RCC 7860 (cell line): ENCODE results near the gene KMT5B.

Source experiments
- DNase-seq: peaks from one replicate; pipeline ENCODE4 v3.0.0-alpha.2; 2015; ENCODE audit warnings: low spot score
- FAIRE-seq: peaks from 2 replicates; lab custom pipeline; 2012; peaks lifted over from hg19 to GRCh38; lab: Jason Lieb, UNC

Gene KMT5B

GRCh38 chr11:68189082-68189481, 24.0 kb downstream of the KMT5B start:
- DNase-seq: no peak
- FAIRE-seq: no peak

- DNase-seq: no peak
- FAIRE-seq: no peak
Measured at GRCh38 chr11:68186061-68186460, 27.0 kb downstream of the KMT5B start.

DNA sequence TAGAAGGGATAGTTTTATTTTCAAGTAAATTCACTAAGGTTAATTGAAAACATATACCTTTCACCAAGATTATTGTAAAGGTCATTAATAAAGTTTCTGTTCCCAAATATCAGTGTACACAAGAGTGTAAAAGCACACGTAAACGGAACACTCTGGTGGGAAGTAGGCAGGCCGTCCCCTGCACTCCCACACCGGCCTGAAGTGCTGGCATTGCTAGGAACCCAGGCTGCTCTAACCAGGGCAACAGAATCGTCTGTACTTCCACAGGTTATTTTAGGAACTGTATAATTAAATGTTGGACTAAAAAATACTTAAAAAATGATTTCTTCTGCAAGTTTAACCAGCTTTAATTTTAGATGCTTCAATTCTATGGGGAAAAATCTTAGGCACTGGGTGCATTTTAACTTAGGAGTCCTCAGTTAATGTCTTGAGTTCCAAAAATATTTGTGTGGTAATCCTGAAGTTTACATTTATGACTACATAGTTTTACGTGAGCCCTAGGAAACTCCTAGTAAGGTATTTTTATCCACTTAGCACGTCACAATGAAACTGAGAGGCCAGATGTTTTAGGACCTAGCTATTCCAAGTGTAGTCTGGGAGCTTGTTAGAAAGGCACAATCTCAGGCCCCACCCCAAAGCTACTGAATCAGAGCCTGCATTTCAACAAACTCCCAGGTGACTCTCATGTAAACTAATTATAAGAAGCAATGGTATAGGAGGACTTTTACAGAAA, 31.2 kb downstream of the KMT5B start:
- FAIRE-seq (no peak), DNase-seq (no peak)

GRCh38 chr11:68179847-68180246, 33.2 kb downstream of the KMT5B start:
- DNase-seq (no peak), FAIRE-seq (no peak)

- DNase-seq (no peak), FAIRE-seq (no peak)
Measured at GRCh38 chr11:68177877-68178276, 35.2 kb downstream of the KMT5B start.

DNA sequence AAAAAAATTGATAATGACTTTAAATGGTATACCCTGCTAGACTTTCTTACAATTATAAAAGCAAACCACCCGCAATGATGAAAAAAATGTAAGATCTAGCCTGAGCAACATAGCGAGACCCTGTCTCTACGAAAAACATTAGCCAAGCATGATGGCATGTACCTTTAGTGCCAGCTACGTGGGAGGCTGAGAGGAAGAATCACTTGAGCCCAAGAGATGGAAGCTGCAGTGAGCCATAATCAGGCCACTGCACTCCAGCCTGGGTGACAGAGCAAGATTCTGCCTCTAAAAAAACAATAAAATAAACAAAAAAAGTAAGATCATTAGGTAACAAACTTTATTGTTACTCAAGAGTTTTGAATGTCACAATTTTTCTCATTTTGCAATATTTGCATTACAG, 39.2 kb downstream of the KMT5B start:
- FAIRE-seq (no peak), DNase-seq (no peak)

DNA sequence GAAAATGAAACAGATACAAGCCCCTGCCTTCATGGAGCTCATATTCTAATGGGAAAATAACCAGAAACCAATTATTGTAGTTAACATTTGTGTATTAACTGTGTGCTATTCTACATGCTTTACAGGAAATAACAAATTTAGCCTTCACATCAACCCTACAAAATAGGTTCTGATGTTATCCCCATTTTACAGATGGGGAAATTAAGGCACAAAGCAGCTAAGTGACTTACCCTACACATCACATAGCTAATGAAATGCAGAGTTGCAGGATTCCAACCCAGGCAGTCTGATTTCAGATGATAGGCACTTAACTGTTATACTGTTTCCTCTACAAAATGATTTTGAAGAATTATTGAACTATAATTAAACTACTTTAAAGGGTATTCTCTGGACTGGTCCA, 43.7 kb downstream of the KMT5B start:
- FAIRE-seq (no peak), DNase-seq (no peak)

- no peak for DNase-seq
- FAIRE-seq: no peak
Measured at GRCh38 chr11:68168694-68169093, 44.4 kb downstream of the KMT5B start.

DNA sequence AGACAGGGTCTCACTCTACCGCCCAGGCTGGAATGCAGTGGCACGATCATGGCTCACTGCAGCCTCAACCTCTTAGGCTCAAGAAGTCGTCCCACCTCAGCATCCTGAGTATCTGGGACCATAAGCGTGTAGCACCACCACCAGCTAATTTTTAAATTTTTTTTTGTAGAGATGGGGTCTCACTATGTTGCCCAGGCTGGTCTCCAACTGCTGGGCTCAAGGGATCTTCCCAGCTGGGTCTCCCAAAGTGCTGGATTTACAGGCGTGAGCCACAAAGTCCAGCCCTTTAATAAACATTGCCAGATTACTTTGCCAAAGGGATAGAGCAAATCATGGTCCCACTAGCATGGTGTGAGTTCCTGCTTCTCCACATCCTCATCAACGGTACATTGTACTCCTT, 45.6 kb downstream of the KMT5B start:
- no peak for DNase-seq
- no peak for FAIRE-seq

DNA sequence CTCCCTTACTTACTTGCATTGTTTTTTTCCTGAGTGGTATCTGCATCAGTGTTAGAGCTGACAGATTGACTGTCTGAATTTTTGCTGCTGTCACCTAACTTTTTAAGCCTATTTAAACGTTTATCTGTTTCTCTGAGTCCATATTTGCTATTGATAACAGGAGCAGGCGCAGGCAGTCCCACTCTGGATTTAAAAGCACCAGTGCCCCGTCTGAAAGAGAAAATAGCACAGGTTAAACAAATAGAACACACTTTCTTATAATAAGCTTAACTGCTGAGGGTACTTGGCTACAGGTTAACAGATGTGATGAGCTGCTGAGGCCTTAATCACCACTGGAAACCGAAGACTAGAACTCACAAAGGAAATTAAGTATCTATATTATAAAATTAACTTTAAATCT, 46.1 kb downstream of the KMT5B start:
- DNase-seq: no peak
- FAIRE-seq: no peak

DNA sequence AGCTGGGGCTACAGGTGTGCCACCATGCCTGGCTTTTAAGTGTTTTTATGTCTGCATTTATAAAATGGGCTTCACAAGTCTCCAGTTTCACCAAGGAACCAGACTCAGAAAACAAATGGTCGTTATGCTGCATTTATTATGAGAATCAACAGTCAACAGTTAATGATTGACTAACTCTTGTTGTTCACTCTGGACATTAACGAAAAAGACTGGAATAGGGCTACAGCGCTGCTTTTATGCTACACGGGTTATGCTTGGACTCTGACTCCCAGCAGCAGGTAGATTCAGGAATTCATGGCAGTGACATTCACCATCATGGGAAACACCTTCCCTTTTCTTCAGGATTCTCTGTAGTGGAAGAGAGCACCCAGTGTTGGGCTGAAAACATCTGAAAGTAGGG, 47.5 kb downstream of the KMT5B start:
- no peak for DNase-seq
- FAIRE-seq: no peak

DNA sequence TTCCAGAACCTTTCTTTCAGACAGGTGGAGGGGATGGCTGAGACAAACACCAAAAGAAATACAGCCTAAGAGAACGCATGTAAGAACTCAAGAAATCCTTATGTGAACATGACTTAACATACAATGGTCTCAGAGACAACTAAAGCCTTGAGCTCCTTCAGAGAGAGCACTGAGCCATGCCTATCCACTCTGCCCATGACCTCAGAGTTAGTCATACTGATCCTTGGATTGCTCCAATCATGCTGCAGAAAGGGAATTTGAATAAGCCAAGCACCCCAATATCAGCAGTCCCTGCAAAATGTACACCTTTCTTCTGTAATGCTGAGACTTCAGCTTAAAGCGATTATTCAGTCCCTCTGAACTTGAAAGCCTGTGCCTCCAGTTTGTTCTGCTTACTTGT, 48.7 kb downstream of the KMT5B start:
- FAIRE-seq (no peak), DNase-seq (peak; percentile 12)

GRCh38 chr11:68163691-68164090, 49.4 kb downstream of the KMT5B start:
- FAIRE-seq: no peak
- no peak for DNase-seq

DNA sequence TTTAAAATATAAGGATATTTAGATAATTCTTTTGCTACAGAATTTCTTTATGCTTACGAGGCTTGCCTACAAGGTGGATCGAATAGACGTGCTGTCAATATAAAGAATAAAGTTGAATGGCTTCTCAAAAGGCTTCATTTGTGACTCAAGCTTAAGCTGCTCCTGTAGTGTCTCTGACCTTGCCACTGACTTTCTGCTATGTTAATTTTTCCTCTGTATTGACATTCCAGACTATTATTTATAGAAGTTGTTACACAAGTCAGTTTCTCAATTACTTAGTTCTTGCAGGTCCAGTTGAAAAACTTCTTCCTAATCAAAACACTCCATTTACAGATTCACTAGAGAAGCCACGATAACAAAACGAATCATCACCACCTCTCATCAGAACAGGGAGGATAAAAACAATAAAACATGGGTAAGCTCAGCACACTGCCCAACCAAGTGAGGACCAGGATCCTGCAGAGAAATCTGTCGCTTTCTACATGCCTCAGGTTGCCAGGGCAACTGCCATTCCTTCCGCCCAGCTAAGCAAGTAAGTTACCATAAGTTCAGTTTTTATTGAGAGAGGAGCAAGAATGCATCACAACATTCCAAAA, 52.9 kb downstream of the KMT5B start:
- FAIRE-seq: no peak

GRCh38 chr11:68159665-68160064, 53.4 kb downstream of the KMT5B start:
- FAIRE-seq: no peak
- no peak for DNase-seq

More for the DNA sequence above, 52.9 kb downstream of the KMT5B start:
- DNase-seq: no peak

DNA sequence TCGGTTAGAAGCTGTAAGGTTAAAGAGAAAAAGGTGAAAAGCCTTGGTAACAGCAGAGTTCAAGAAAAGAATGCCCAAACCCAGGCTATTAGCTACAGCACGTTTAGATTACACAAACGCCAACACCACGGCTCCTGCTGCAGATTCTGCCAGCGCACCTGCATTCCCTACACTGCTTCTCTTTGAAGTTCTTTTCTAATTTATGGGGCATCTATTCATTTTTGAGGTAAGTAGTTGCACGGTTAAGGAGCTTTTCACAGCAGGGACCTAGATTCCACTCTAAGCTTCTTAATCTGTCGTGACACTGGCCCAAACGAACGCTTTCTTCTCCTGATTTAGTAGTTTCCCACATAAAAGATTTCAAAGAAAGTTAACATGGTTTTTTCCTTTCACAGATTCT, 53.9 kb downstream of the KMT5B start:
- DNase-seq (no peak), FAIRE-seq (no peak)

GRCh38 chr11:68158580-68158979, 54.5 kb downstream of the KMT5B start:
- DNase-seq: no peak
- no peak for FAIRE-seq

GRCh38 chr11:68153742-68154141, 59.4 kb downstream of the KMT5B start:
- no peak for DNase-seq
- no peak for FAIRE-seq

GRCh38 chr11:68150037-68150436, 63.1 kb downstream of the KMT5B start:
- FAIRE-seq (no peak), DNase-seq (no peak)

- no peak for DNase-seq
- no peak for FAIRE-seq
Measured at GRCh38 chr11:68149417-68149816, 63.7 kb downstream of the KMT5B start.

DNA sequence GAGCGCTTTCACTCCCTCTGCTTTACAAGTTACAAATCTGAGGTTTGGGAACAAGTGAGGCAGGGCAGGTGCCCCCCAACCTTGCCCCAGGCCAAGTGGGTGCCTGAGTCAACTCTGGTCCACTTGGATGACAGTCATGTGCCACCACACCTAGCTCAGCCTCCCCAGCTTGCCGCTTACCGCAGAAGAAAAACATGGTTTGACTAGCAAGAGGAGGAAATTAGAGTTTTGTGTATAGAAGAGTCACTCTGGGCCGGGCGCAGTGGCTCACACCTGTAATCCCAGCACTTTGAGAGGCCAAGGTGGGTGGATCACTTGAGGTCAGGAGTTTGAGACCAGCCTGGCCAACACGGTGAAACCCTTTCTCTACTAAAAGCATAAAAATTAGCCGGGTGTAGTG, 64.2 kb downstream of the KMT5B start:
- DNase-seq (no peak), FAIRE-seq (no peak)

DNA sequence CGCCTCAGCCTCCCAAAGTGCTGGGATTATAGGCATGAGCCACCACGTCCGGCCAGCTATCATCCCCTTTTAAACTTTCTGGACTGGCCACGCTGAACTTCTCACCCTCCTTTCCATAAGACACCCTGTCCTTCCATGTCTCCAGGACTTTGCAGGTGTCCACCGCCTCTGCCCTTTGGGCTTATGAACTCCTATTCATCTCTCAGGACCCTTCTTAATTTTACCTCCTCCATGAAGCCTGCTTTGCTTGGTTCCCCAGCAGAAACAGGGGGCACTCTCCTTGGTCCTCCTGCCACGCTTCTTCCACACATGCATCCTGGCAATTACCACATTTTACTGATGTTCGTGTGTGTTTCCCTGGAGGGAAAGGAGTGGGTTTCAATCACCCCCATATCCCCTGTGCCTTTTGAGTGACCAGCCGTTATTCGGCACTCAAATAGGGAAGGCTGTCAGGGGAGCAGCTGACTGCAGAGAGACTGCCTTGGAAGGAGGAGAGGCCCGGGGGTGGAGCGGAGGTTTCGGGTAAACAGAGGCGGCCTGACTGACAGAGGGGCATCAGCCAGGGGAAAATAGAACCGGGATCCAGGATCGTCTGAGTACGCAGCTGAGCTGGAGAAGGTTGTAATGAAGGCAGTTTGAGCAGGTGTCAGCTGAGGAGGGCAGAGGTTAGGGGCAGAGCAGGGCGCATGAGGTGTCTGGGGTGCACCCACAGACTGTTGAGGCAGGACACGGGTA, 64.9 kb downstream of the KMT5B start:
- FAIRE-seq (no peak), DNase-seq (no peak)
